OCI-M2 (cell line): ENCODE measurements around the gene COL5A1.

Experiments used
- DNase-seq: peaks from one replicate; lab custom pipeline; 2025; ENCODE audit not compliant: unreplicated experiment; lab: John Stamatoyannopoulos, UW

COL5A1 gene

DNA sequence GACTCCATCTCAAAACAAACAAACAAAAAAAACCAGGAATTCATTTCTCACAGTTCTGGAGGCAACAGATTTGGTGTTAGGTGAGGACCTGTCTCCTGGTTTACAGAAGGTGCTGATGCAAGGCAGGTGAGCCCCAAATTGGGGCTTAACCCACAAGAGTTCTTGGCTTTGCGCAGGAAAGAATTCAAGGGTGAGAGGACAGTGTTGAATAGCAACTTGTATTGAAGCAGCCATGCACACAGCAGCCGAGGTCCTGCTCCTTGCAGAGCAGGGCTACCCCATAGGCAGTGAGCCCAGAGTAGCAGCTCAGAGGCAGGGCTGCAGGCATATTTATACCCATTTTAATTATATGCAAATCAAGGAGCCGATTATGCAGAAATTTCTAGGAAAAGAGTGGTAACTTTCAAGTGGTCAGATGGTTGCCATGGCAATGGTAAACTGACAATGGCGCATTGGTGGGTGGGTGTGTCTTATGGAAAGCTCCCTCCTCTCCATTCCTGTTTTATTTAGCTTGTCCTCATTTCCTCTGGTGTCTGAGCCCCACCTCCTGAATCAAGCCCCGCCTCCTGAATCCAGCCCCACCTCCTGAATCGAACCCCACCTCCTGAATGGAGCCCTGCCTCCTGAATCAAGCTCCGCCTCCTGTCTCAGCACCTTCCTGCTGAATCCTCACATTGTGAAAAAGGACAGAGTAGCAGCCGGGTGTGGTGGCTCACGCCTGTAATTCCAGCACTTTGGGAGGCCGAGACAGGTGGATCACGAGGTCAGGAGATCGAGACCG lies 34.5 kb upstream of the COL5A1 start:
- DNase-seq = no peak

DNA sequence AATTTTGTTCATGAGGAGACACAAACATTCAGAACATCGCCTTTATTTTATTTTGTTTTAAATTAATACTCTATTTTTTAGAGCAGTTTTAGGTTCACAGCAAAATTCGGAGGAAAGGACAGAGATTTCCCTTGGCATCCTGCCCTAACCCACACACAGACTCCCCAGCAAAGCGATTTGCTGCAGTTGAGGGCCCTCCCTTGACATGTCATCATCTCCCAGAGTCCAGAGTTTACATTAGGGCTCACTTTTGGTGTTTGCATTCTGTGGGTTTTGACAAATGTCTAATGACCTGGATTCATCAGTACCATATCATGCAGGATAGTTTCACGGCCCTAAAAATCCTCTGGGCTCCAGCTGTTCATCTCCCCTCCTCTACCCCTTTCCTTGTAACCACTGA lies 33.6 kb upstream of the COL5A1 start:
- DNase-seq = no peak

DNA sequence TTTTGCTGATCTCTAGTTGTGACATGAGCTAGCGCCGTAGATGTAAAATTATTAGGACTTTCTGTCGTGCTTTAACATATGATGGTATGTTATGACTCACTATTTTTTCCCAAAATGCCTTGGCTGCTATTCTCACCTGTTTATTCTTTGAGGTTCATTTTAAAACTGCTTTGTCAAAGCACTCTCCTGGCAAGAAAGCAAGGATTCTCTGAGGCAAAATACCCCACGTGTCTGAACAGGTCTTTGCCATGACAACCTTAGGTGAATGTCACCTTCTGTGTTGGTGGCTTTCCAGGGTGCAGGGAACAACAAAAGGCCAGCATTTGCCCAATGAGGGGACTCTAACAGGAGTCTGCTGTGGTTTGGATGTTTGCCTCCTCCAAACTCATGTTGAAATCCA lies 30.6 kb upstream of the COL5A1 start:
- no peak for DNase-seq

DNA sequence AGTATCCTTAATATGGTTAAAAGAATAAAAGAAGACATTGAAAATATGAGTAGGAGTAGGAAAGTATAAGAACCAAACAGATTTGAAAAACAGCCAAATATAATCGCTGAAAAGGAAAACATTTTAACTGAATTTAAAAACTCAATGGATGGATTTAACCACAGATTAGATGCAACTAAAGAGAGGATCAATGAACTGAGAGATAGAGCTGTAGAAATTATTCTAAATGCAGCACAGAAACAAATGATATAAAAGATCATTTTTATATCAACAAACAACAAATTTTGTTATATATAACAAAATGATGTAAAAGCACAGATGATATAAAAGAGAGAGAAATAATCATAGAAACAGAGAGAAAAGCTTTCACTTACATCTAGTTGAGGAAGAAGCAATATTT lies 29.3 kb upstream of the COL5A1 start:
- no peak for DNase-seq

DNA sequence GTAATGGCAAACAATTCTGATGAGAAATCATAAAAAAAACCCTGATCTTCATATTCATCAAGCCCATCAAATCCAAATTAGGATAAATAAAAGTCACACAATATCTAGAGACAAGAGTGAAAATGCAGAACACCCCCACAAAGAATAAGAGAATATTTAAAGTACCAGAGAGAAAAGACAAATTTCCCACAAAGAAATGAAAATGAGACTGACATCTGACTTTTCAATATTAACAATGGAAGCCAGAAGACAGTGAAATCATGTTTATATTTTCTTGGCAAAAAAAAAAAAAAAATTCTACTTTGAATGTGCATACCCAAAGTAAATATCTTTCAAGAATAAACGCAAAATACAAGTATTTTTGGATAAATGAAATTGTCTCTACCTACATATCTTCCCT lies 28.9 kb upstream of the COL5A1 start:
- no peak for DNase-seq

DNA sequence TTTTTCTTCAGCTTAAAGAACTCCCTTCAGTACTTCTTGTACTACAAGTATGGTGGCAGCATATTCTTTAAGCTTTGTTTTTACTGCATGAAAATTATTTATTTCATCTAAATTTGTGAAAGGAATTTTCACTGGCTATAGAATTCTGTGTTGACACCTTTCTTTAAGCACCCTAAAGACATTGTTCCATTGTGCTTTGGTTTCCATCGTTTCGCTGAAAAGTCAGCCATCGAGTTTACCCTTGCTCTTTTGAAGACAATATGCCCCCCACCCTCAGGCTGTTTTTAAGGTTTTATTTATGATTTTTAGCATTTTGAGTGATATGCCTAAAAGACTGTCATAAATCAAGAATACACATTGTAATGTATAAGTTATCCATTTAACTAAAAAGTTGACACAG lies 27.3 kb upstream of the COL5A1 start:
- DNase-seq = no peak

DNA sequence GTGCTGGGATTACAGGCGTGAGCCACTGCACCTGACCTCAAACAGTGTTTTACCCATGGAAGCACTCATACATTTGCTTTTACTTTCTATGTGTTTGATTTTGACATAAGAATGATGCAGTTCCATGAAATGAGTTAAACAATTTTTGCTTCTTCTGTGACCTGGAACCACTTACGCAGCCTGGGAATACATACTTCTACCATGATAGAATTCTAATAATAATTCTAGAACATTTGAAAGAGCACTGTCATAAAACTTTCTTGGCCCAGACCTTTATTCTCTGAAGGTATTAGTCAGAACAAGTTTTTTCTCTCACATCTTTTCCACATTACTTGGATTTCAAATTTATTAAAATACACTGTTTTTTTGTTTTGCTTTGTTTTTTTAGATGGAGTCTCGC lies 25.3 kb upstream of the COL5A1 start:
- DNase-seq = no peak

DNA sequence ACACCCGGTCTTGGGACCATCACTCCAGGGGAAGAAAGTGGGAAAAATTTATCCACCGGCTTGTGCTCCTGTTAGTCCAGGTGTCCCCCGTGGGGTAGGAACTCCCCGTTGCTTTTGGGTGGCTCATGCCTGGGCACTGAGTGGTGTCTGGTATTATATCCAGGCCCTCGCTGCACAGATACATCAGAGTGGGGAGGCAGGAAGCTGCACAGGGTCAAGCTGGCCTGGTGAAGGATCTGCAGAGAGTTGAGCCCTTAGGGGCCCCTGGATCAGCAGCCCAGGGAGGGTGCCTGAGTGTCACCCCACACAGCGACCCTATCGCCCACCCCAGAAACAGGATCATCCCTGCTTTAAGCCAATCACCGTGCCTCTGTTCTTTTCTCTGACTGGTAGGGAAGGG lies 24.4 kb upstream of the COL5A1 start:
- no peak for DNase-seq

DNA sequence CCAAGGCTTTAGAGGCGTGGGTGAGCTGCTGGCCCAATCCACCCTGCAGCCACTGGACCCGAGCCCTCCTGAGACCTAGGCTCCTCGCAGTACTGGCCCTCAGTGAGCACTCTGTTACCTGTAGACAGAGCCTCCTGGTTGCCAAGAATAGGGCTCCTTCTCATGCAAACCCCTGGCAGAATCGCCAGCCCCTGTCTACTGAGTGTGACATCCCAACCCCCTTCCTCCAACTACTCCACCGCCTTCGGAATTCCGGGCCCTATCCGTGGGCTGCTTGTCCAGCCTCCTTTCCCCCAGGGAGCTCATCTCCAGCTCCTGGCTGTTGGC lies 23.8 kb upstream of the COL5A1 start:
- no peak for DNase-seq

DNA sequence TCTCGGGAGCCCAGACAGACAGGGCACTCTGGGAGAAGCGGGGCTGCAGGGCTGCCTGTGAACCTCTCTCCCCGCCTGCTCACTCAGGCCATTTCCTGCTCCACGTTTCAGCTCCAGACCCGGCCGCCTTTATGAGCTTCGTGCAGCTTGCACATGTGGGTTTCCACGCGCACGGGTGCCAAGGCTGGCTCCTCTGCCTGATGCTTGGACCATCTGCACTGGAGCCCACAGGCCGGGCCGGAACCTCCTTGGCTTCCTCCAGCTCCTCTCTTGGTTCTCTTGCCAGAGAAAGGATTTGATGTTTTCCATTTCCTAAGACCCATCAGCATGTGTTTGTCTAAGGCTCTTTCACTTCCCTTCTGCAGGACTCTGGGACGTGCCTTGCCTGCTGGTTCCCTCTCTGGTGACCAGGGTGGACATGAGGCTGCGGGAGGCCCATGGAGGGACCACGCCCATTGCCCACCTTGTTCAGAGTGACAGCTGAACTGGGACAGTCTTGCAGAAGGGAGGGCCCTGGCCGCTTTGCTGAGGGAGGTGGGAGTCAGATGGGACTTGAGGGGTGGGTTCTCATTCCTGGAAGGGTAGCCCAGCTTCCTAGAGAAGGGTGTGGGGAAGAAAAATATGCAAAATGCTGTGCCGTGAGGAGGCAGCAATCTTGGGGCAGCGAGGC lies 23.3 kb upstream of the COL5A1 start:
- no peak for DNase-seq

DNA sequence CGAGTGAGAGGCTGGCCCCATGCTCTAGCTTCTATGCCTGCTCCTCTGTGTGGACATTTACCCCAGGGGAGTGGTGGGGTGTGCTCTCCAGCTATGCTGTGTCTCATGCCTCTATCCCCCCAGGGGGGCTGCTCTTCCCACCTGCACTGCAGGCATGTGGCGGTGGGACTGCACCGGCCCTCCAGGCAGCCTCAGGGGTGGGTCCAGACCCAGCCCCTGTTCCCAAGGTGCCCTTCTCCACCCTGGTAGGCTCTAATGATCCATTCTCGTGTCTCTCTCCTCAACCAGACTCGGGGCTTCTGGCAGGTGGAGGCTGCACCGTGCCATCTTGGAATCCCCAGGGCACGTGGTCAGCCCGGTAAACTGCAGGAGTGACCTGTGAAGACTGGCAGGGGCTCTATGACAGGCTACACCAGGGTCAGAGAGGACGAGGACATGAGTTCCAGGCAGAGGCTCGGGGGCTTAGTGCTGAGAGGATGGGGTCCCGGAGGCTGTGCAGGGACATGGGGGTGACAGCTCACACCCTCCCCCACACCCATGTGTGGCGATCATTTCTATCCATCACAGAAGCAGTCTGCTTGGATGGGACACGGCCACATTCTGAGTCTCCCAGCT lies 22.7 kb upstream of the COL5A1 start:
- DNase-seq = no peak

DNA sequence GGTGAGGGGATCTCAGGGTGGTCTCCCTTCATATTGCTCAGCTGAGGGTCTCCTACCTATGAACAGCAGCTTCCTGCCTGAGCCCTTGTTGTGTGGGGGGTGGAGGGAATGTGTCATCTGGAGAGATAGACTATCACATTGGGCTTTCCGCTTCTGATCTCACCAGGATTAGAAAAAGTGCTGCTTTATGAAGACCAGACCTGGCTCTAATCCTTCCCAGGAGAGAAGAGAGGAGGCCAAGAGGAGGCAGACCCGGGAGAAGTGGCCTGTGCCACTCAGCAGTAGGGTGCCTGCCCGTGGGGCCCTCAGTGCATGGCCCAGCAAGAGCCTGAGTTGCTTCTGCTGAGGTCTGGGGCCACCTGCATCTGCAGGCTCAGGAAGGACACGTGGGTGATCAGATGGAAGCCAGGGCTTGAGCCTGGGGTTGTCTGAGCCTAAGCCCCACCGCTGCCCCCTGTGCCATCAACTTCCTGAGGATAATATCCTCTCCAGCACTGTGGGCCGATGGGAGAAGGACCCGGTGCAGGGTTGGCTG lies 22.1 kb upstream of the COL5A1 start:
- no peak for DNase-seq

DNA sequence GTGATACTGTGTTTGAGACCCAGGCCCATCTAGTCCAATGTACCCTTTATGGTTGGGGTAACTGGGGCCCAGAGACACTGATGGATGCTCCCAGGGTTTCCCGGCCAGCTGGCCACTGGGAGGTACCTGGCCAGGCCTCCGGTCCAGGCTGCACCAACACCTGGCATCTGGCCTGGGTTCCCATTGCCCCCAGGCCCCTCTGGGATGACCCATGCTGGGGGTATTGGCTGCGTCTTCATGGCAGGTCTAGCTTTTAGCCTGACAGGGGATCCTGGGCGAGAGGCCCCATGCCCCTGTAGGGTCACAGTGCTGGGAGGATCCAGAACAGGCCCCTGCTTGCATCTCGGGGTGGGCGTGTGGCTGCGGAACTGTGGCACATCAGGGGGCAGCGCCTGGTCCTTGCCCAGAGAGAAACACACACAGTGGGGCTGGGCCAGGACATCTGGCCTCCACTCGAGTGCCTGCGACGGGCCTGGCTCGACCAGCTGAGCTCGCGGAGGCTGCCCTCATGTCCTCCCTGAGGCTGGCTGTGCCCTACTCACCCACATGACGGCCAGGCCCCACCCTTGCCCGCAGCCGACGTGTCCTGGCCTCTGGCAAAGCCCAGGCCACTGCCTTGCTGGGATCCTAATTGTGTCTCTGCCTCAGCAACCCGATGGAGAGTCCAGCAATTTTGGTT lies 21.5 kb upstream of the COL5A1 start:
- no peak for DNase-seq

DNA sequence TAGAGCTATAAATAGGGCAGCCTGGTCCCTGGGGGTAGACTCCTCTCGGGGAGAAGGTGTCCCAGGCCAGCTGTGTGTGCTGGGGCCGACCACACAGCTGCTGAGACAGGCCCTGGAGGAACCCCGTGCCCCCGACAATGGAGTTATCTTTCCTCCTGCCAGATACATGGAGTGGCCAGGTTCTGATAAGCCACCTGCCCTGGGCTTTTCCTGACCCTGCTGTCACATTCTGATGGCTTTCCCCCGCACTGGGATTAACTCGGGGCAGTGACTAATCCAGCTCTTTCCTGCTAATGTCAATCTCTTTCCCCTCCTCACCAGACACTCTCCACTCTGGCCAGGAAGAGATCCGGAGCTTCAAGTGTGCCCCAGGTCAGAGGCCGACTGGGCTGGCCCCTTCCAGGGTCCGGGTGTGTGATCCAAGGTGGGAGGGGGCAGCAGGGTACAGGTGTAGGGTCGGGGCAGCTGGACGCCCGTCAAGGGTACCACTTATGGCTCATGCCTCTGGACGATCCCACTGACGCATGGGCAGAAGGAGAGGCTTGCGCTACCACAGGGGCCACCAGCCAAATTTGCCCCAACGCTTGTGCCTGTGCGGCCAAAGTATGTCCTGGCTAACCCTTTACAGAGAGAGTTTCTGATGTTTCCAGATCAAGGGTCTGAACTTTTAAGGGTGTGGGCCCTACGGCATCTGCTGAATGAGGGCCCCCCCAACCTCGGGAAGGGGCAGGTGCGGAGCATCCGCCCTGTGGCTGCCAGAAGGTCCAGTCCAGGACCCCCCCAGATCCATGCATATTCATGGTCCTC lies 20.6 kb upstream of the COL5A1 start:
- DNase-seq = no peak

DNA sequence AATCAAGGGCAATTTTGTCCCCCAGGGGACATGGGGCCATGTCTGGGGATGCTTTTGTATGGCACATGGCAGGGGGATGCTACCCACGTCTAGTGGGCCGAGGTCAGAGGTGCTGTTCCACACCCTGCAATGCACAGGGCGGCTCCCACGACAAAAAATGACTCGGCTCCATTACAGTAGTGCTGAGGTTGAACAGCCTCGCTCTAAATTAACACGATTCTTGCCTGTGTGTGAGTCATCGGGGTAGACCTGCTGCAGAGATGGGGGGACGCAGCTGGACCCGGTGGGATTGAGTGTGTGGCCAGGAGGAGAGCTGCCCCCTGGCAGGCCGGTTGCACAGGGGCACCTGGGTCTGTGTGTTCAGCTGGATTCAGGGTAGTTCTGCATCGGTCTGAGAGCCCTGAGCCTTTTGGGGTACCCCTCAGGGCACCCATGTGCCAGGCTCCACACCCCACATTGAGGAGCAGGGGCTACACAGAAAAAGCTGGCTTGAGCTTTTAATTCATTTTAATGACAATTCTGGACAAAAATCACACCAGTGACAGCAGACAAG lies 20.0 kb upstream of the COL5A1 start:
- DNase-seq = no peak

DNA sequence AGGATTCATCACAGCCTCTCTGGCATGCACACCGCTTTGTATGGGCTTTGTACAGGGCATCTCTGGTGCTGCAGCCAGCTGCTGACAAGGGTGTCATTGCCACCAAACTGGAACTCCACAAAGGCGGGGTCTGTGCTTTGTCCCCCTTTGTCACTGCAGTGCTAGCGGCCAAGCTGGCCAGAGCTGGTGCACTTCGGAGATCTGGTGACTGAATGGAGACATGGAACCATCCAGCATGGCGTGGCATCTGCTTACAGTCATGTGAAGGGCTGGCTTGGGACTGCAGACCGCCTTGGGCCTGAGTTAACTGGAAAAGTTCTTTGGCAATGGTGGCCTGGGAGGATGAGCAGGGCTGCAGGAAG lies 18.7 kb upstream of the COL5A1 start:
- DNase-seq = no peak

DNA sequence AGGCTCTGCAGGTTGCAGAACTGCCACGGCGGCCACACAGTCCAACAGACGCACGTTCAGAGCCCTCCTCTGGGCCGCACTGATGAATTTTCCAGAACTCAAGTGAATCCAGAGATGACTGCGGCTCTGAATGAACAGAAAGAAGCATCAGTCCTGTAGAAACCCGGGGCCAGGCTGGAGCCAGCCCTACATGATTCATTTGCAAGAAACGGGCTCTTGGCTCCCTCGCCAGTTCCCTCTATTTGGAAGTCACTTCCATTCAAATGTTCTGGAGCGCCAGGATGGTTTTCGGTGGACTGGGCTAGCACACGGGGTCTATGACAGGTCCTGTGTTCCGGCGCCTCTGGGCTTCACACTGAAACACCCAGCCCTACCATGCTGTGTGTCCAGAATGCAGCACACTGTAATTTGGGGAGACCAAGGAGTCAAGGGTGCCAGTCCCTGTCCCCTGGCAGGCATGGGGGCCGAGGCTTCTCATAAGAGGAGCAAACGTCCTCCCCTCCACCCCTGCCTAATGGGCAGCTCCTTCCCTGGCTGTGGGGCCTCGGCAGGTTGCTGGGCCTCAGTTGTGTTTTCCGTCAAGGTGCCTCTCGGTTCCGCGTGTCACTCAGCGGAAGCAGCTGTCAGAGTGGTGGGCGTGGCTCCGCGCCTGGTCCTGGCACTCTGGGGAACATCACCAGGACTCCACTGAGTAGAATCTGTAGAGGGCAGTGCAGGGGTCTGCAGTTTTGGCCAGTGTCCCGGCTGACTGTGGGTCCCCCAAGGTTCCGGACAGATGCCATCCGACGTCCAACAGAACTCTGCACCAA lies 18.1 kb upstream of the COL5A1 start:
- DNase-seq = no peak

DNA sequence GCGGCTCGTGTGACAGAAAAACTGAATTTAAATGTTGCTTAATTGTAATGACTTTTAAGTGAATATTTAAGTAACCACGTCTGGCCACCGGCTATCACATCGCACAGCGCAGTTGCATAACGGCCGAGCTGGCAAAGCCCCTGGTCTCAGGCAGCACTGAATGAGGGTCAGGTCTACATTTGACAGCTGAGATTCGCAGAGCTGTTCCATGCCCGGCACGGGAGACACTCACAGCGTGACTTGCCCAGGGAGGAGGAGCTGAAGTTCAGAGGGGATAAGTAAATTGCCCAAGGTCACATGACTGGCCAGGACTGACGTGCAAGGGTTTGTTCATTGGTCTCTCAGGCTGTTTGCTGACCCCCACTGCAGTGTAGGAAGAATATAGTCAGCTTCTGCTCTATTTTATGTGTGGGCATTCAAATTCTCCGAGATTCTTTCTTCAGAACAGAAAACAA lies 17.4 kb upstream of the COL5A1 start:
- DNase-seq = no peak

DNA sequence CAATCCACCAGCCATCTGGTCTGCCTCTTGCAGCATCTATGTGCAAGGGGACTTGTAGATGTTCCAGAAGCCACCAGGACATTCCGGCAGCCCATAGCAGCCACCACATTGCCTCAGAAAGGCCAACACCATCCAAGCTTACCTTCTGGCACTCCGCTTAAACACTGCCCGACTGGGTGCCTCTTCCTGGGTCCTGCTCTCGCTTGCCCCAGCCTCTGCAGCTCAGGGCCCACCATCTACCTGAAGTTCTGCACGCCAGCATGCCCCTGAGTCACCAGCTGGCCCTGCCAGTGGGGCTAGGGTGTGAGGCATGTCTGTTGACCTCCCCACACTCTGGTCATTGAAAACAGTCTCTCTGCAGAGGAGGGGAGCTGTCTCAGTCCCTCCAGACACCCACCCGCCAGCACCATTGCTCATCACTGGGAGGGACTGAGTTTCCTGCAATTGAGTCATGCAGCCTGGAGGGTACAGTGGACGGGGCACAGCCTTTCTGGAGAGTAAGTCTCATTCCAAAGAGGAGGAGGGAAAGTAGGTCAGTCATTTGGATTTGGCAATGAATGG lies 16.9 kb upstream of the COL5A1 start:
- DNase-seq = no peak
